Stimulated activated CD4-positive, alpha-beta T cell treated with anti-CD3 and anti-CD28 coated beads, Interleukin-12 subunit alpha, Interleukin-12 subunit beta, amount 100 ng/mL, for 24 hours (primary cell): ENCODE measurements around the gene MCM3AP.

ENCODE experiments used
- DNase-seq, 2 experiments: peaks; one replicate each; pipeline ENCODE4 v3.0.0-alpha.2; 2020; ENCODE audit warnings: low read depth in 2 of 2

The MCM3AP gene

DNA sequence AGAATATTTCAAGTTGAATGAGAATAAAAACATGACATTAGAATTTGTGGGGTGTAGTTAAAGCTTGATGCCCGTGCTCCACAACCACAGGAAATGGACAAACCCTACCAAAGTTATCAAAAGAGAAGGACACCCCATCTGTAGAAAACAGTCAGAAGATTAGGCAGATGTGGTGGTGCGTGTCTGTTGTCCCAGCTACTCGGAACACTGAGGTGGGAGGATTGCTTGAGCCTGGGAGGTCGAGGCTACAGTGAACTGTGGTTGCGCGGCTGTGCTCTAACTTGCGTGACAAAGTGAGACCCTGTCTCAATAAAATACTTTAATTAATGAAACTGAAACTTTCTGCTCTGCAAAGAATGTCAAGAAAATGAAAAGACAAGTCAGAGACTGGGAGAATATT is 99.7 kb downstream of the MCM3AP start:
- no peak for DNase-seq
